ENCODE results near the gene LYSMD1. TPM values are rescaled to one million over a fixed set of nuclear protein-coding genes. Genes with fewer than 3 reads are reported as not detected.

The LYSMD1 gene
- total RNA-seq, 1 donor from 2014 or later = 12.0 TPM

- peak overlapping the region; percentile 92 for H3K27ac ChIP-seq (replicated peaks)
- H3K4me3 ChIP-seq = peak overlapping the region; percentile 90
- H3K27me3 ChIP-seq (ENCODE audit: low read depth) = no peaks in the 10 kb centered on the region
- H3K36me3 ChIP-seq = no peaks in the 10 kb centered on the region
- no peak for TF ChIP-seq CTCF (IDR thresholded peaks at IDR 0.05; ENCODE audit: borderline replicate concordance)
- peaks cover 55% of the 10 kb centered on the region for H3K4me1 ChIP-seq
- intact Hi-C loops (cut with micrococcal nuclease) = no loop called here
- H3K9me3 ChIP-seq (replicated peaks) = no peaks in the 10 kb centered on the region
- DNase-seq = no peak
Measured at GRCh38 chr1:151147132-151147503, 18.6 kb downstream of the LYSMD1 start.

GRCh38 chr1:151146412-151147131 lies 19.1 kb downstream of the LYSMD1 start, which contains the start of gene SEMA6C:
SEMA6C (minus strand) TSS chr1:151146631; CDS start chr1:151142621, 4,010 bp downstream.
- H3K9me3 ChIP-seq (replicated peaks) = no peaks in the 10 kb centered on the region
- H3K36me3 ChIP-seq = no peaks in the 10 kb centered on the region
- H3K4me1 ChIP-seq = peaks cover 60% of the 10 kb centered on the region
- intact Hi-C loops (cut with micrococcal nuclease) = no loop called here
- H3K27me3 ChIP-seq (ENCODE audit: low read depth) = no peaks in the 10 kb centered on the region
- TF ChIP-seq CTCF (IDR thresholded peaks at IDR 0.05; ENCODE audit: borderline replicate concordance) = no peak
- peak; percentile 96 for DNase-seq
- H3K4me3 ChIP-seq = peak within 1 kb of the TSS; percentile 90
- H3K27ac ChIP-seq (replicated peaks) = peak within 1 kb of the TSS; percentile 92

GRCh38 chr1:151146072-151146411 lies 19.7 kb downstream of the LYSMD1 start:
- peak overlapping the region; percentile 90 for H3K4me3 ChIP-seq
- DNase-seq = no peak
- intact Hi-C loops (cut with micrococcal nuclease) = no loop called here
- H3K27me3 ChIP-seq (ENCODE audit: low read depth) = no peaks in the 10 kb centered on the region
- H3K9me3 ChIP-seq (replicated peaks) = no peaks in the 10 kb centered on the region
- H3K36me3 ChIP-seq = no peaks in the 10 kb centered on the region
- no peak for TF ChIP-seq CTCF (IDR thresholded peaks at IDR 0.05; ENCODE audit: borderline replicate concordance)
- H3K27ac ChIP-seq (replicated peaks) = peak overlapping the region; percentile 92
- peaks cover 64% of the 10 kb centered on the region for H3K4me1 ChIP-seq

- peaks cover 64% of the 10 kb centered on the region for H3K4me1 ChIP-seq
- H3K9me3 ChIP-seq (replicated peaks) = no peaks in the 10 kb centered on the region
- H3K27ac ChIP-seq (replicated peaks) = peak overlapping the region; percentile 92
- intact Hi-C loops (cut with micrococcal nuclease) = no loop called here
- no peak for DNase-seq
- peaks cover under 1% of the 10 kb centered on the region for H3K36me3 ChIP-seq
- no peaks in the 10 kb centered on the region for H3K27me3 ChIP-seq (ENCODE audit: low read depth)
- peak overlapping the region; percentile 90 for H3K4me3 ChIP-seq
- TF ChIP-seq CTCF (IDR thresholded peaks at IDR 0.05; ENCODE audit: borderline replicate concordance) = no peak
Measured at GRCh38 chr1:151145304-151146071, 20.2 kb downstream of the LYSMD1 start.

GRCh38 chr1:151144474-151145303 lies 21.0 kb downstream of the LYSMD1 start:
- Histone ChIP-seq H3K27ac (replicated peaks) (peak overlapping the region; percentile 92), H3K36me3 (peaks cover 9% of the 10 kb centered on the region), H3K4me3 (peak overlapping the region; percentile 90), H3K9me3 (replicated peaks) (no peaks in the 10 kb centered on the region), H3K4me1 (peaks cover 68% of the 10 kb centered on the region), H3K27me3 (ENCODE audit: low read depth) (no peaks in the 10 kb centered on the region)
- intact Hi-C loops (cut with micrococcal nuclease) = no loop called here
- no peak for TF ChIP-seq CTCF (IDR thresholded peaks at IDR 0.05; ENCODE audit: borderline replicate concordance)
- DNase-seq = peak; percentile 44

All from left ventricle myocardium inferior (tissue), 1 donor.